ENCODE data around the gene MYOG. TPM values are rescaled to one million over a fixed set of nuclear protein-coding genes. Genes with fewer than 3 reads are reported as not detected.

MYOG gene
- total RNA-seq, 2 experiments from 2014 or later: not detected

GRCh38 chr1:203040513-203041275 is 45.1 kb downstream of the MYOG start:
- peaks cover 4% of the 10 kb centered on the region for H3K4me1 Mint-ChIP-seq (ENCODE audit: low read depth)

GRCh38 chr1:203039609-203040512 is 46.0 kb downstream of the MYOG start:
- ATAC-seq (no peak), DNase-seq (peak; percentile 23)
- peaks cover 19% of the 10 kb centered on the region for H3K36me3 Mint-ChIP-seq (ENCODE audit: low read depth)
- intact Hi-C loops (cut with micrococcal nuclease): loop anchor here (2.0 to 5.0 kb wide), 2 partner anchors 132 to 177 kb away; no protein-coding TSS in a partner anchor
- peaks cover 6% of the 10 kb centered on the region for H3K4me1 Mint-ChIP-seq (ENCODE audit: low read depth)
- peaks cover 4% of the 10 kb centered on the region for H3K27me3 Mint-ChIP-seq
- peak; percentile 35 for TF ChIP-seq CTCF (IDR thresholded peaks at IDR 0.05)
- CTCF ChIA-PET: interaction anchor here (0.7 to 4.5 kb wide), 58 partner anchors 8 to 383 kb away, joined by 3 to 92 read pairs (median 5); partner anchors contain the start of genes MYOG and PPFIA4
- H3K9me3 Mint-ChIP-seq: no peaks in the 10 kb centered on the region
- H3K27ac Mint-ChIP-seq: no peak overlapping the region
- POLR2A ChIA-PET: interaction anchor here (0.6 to 1.2 kb wide), 2 partner anchors 12 to 15 kb away, joined by 3 to 4 read pairs; no protein-coding TSS in a partner anchor
- H3K4me3 Mint-ChIP-seq: no peak overlapping the region

More at GRCh38 chr1:203040513-203041275, 45.1 kb downstream of the MYOG start:
- intact Hi-C loops (cut with micrococcal nuclease): no loop called here
- CTCF ChIA-PET: interaction anchor here (0.9 to 4.5 kb wide), 26 partner anchors 11 to 302 kb away, joined by 3 to 92 read pairs (median 7); partner anchors contain the start of gene PPFIA4
- Mint-ChIP-seq H3K27ac (no peak overlapping the region), H3K4me3 (no peak overlapping the region), H3K27me3 (peaks cover 4% of the 10 kb centered on the region), H3K9me3 (no peaks in the 10 kb centered on the region), H3K36me3 (ENCODE audit: low read depth) (peaks cover 24% of the 10 kb centered on the region)
- TF ChIP-seq CTCF (IDR thresholded peaks at IDR 0.05): no peak
- no peak for ATAC-seq
- POLR2A ChIA-PET: interaction anchor here (0.6 to 1.2 kb wide), 2 partner anchors 11 to 16 kb away, joined by 3 to 4 read pairs; no protein-coding TSS in a partner anchor
- no peak for DNase-seq

GRCh38 chr1:203038891-203039608 is 46.8 kb downstream of the MYOG start:
- Mint-ChIP-seq H3K4me1 (ENCODE audit: low read depth) (peaks cover 6% of the 10 kb centered on the region), H3K36me3 (ENCODE audit: low read depth) (peaks cover 11% of the 10 kb centered on the region), H3K4me3 (no peak overlapping the region), H3K9me3 (no peaks in the 10 kb centered on the region), H3K27ac (no peak overlapping the region), H3K27me3 (peaks cover 4% of the 10 kb centered on the region)
- intact Hi-C loops (cut with micrococcal nuclease): loop anchor here (2.0 to 5.0 kb wide), 2 partner anchors 133 to 178 kb away; no protein-coding TSS in a partner anchor
- DNase-seq (peak; percentile 77), ATAC-seq (peak; percentile 89)
- ChIA-PET CTCF (interaction anchor here (0.6 to 4.5 kb wide), 61 partner anchors 9 to 384 kb away, joined by 3 to 92 read pairs (median 5); partner anchors contain the start of genes MYOG and PPFIA4), POLR2A (no interaction called here)
- peak; percentile 77 for TF ChIP-seq CTCF (IDR thresholded peaks at IDR 0.05)

- H3K4me1 Mint-ChIP-seq (ENCODE audit: low read depth): peaks cover 6% of the 10 kb centered on the region
- H3K9me3 Mint-ChIP-seq: no peaks in the 10 kb centered on the region
- peaks cover 4% of the 10 kb centered on the region for H3K27me3 Mint-ChIP-seq
- intact Hi-C loops (cut with micrococcal nuclease): loop anchor here (2.0 to 5.0 kb wide), 2 partner anchors 134 to 179 kb away; no protein-coding TSS in a partner anchor
- ChIA-PET POLR2A (no interaction called here), CTCF (interaction anchor here (0.8 to 4.5 kb wide), 17 partner anchors 10 to 385 kb away, joined by 3 to 92 read pairs (median 6); partner anchors contain the start of gene PPFIA4)
- DNase-seq: peak; percentile 45
- TF ChIP-seq CTCF (IDR thresholded peaks at IDR 0.05): no peak
- peaks cover 10% of the 10 kb centered on the region for H3K36me3 Mint-ChIP-seq (ENCODE audit: low read depth)
- H3K27ac Mint-ChIP-seq: no peak overlapping the region
- peak; percentile 48 for ATAC-seq
- H3K4me3 Mint-ChIP-seq: no peak overlapping the region
These were observed 47.5 kb downstream of the MYOG start for GRCh38 chr1:203038217-203038741.
